Right lung (tissue), 5 donors: ENCODE data around the gene HIP1. TPM values are rescaled to one million over a fixed set of nuclear protein-coding genes. Genes with fewer than 3 reads are reported as not detected.
"Not testable (repeated sequence)": the region's sequence is repeated elsewhere in the genome, so short reads cannot be mapped to it uniquely, and the experiment has no call there.

Experiments
- DNase-seq, 2 donors: peaks; one replicate each; pipeline ENCODE4 v3.0.0-alpha.2; 2013
- polyA plus RNA-seq, 5 donors: library from polyadenylated mRNA; unstranded; fragments of 120-200 nt; gene quantifications; one replicate each; pipeline versions ENCODE4 v1.2.1 to v1.2.3, GENCODE V29; 2013; ENCODE audit warnings: inconsistent platforms in 1 of 5, low replicate concordance in 1 of 5; ENCODE audit not compliant: insufficient read length in 5 of 5, insufficient read depth in 1 of 5

HIP1 gene
- polyA plus RNA-seq, 5 donors = 33.4 to 44.7 (median 41.7) TPM

- DNase-seq = no peak
These were observed 90.9 kb downstream of the HIP1 start for GRCh38 chr7:75647709-75648438.

GRCh38 chr7:75646571-75647102 is 92.1 kb downstream of the HIP1 start:
- no peak for DNase-seq

GRCh38 chr7:75645570-75645969 is 93.2 kb downstream of the HIP1 start:
- no peak for DNase-seq

GRCh38 chr7:75644589-75644988 is 94.2 kb downstream of the HIP1 start:
- DNase-seq = no peak

GRCh38 chr7:75642810-75643486 is 95.8 kb downstream of the HIP1 start:
- DNase-seq = no peak

- no peak for DNase-seq
These were observed 98.5 kb downstream of the HIP1 start for GRCh38 chr7:75640201-75640600.

- DNase-seq = no peak
These were observed 98.9 kb downstream of the HIP1 start for GRCh38 chr7:75639886-75640190.

GRCh38 chr7:75639071-75639885 is 99.5 kb downstream of the HIP1 start:
- DNase-seq = peak in 1 of 2 donors; percentile 67

- peak in 1 of 2 donors; percentile 48 for DNase-seq
These were observed 100.1 kb downstream of the HIP1 start for GRCh38 chr7:75638594-75639070.

- no peak for DNase-seq
These were observed 100.7 kb downstream of the HIP1 start for GRCh38 chr7:75637854-75638593.

- DNase-seq = no peak
These were observed 103.7 kb downstream of the HIP1 start for GRCh38 chr7:75635036-75635435.

- not testable (repeated sequence) for DNase-seq
These were observed 106.2 kb downstream of the HIP1 start for GRCh38 chr7:75632587-75632986.

- no peak for DNase-seq
These were observed 107.0 kb downstream of the HIP1 start for GRCh38 chr7:75631711-75632110.

GRCh38 chr7:75630549-75630948 is 108.2 kb downstream of the HIP1 start:
- no peak for DNase-seq

GRCh38 chr7:75629044-75629443 is 109.7 kb downstream of the HIP1 start:
- no peak for DNase-seq

GRCh38 chr7:75628055-75628454 is 110.7 kb downstream of the HIP1 start:
- DNase-seq = no peak

- DNase-seq = no peak
These were observed 111.8 kb downstream of the HIP1 start for GRCh38 chr7:75626954-75627353.

- no peak for DNase-seq
These were observed 112.9 kb downstream of the HIP1 start for GRCh38 chr7:75625868-75626267.

GRCh38 chr7:75624134-75624832 is 114.5 kb downstream of the HIP1 start:
- peak in 1 of 2 donors; percentile 49 for DNase-seq

- DNase-seq = peak in 1 of 2 donors; percentile 63
These were observed 115.2 kb downstream of the HIP1 start for GRCh38 chr7:75623390-75624133.
